GM18870 (cell line): ENCODE results near the gene HRNR.
"Not testable (repeated sequence)": the region's sequence is repeated elsewhere in the genome, so short reads cannot be mapped to it uniquely, and the experiment has no call there.

Experiments
- ATAC-seq: cut with Tn5 transposase; IDR thresholded peaks from one replicate; pipeline ENCODE4 v1.9.1; 2021; ENCODE audit warnings: moderate library complexity; ENCODE audit not compliant: unreplicated experiment

Gene HRNR

DNA sequence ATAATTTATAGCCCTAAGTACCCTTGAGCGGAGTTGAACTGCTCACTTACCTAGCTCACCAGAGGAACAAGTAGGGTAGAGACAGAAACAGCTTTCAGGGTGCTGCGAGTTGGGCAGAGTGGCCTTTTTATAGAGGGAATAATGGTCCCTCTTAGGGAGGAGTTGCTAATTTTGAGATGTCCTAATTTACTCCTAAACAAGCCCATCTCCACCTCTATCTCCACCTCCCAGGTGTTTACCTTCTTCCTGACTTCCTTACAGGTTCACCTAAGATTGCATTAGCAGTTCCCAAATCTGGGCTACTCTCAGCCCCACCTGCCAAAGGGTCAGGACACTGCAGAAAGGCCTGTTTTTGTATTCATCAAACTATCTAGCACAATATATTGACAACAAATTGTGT is at the start of gene HRNR:
HRNR (minus strand) TSS at position 101 of the 400 bp plus-strand sequence. CDS start 940 bp downstream, outside the sequence.
- no peak for ATAC-seq

DNA sequence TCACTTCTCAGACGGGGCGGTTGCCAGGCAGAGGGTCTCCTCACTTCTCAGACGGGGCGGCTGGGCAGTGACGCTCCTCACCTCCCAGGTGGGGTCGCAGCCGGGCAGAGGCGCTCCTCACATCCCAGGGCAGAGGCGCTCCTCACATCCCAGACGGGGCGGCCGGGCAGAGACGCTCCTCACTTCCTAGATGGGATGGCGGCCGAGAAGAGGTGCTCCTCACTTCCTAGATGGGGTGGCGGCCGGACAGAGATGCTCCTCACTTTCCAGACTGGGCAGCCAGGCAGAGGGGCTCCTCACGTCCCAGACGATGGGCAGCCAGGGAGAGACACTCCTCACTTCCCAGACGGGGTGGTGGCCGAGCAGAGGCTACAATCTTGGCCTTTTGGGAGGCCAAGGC is 32.4 kb upstream of the HRNR start:
- not testable (repeated sequence) for ATAC-seq

- no peak for ATAC-seq
Observed at GRCh38 chr1:152252157-152252556, 28.2 kb upstream of the HRNR start.

DNA sequence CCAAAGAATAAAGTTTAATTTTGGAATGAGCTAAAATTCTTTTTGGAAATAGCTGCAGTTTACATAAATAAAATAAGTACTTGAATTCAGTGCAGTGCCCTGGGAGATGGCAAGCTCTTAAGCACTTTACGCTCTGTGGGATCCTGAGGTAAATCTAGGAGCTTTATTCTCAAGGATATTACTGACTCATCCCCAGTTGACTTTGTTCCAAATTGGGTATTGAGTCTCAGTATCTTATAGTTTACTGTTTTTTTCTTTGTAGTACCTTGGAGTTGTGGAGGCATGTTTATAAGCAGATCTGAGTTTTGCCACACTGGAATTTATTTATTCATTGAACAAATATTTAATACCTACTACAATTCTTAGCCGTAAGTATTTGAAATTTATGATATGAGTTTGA is 27.4 kb upstream of the HRNR start:
- no peak for ATAC-seq

- no peak for ATAC-seq
Observed at GRCh38 chr1:152247316-152247715, 23.3 kb upstream of the HRNR start.

DNA sequence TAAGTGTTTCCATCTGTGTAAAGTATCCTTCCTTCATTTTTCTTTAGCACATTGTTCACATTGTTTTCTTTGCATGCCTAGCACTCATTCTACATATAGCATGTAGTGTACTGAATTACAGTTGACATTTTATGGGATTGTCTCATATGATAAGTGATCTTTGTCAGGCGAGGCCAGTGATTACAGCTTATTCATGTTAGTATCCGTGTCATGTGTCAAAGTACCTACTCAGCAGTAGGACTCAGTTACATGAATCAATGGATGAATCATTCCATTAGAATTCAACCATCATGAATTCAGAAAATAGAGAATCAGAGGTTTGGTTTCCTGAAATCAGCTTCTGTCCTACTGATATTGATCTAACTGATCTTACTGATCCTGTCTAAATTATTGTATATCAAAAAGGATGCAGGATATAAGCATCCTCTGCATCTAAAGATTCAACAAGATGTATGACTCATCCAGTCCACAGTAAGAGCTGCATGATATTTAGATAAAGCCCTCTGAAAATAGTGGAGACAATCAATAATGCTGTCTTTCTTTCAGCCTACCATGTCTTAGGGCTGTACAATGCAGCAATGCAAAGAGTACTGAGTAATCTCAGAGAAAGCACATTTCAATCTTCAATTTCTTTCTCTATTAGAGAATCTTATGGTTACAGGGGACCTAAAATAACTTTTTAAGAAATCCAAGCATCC is 20.7 kb upstream of the HRNR start:
- ATAC-seq, result no peak

DNA sequence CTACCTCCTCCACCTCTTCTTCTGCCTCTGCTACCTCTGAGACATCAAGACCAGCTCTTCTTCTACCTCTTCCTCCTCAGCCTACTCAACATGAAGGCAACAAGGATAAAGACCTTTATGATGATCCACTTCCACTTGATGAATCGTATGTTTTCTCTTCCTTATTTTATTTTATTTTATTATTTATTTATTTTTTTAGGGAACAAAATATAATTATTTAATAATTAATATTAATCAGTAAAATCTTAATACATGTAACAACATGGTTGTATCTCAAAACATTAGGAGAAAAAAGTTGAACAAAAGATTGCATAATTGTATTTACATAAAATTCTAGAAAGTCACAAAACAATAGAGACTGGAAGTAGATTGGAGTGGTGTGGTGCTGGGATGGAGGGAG is 13.1 kb upstream of the HRNR start:
- no peak for ATAC-seq

DNA sequence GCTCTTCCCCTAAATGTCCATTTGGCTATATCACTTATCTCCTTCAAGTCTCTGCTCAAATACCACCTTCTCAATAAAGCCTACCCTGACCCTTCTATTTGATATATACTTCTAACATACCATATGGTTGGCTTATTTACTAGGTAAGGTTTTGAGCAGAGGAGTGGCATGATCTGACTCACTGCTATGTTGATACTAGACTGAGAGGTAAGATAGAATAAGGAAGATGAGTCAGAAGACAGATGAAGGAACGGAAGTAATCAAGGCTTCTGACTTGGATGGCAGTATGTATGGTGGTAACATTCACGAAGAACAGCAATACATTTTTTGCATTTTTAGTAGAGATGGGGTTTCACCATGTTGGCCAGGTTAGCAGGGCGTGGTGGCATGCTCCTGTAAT is 4.8 kb upstream of the HRNR start:
- no peak for ATAC-seq

DNA sequence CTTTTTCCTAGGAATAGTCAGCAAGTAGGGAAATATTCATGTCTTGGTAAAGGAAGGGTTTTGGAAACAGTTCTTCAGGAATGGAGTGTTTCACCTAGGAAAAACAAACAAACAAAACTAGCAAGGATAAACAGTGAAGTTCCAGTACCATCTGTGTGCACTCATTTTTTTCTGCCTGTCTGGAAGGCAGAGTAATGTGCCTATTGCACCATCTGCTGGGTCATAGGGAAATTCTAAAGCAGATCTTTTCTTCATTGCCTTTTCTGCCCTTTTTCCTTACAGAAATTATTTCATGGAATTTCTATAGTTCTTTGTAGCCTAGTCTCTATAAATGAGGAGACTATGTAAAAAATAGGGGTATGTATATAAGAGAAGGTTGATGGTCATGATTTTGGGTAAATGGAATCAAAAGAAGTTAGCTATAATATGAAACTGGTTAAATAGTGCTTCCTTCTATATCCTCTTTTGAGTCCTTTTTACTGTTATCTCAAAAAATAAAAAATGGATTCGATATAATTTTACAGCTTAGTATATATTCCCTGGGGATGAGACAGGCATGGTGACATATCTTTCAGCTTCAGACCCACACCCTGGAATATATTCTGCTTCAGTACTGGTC is 3.4 kb upstream of the HRNR start:
- no peak for ATAC-seq

DNA sequence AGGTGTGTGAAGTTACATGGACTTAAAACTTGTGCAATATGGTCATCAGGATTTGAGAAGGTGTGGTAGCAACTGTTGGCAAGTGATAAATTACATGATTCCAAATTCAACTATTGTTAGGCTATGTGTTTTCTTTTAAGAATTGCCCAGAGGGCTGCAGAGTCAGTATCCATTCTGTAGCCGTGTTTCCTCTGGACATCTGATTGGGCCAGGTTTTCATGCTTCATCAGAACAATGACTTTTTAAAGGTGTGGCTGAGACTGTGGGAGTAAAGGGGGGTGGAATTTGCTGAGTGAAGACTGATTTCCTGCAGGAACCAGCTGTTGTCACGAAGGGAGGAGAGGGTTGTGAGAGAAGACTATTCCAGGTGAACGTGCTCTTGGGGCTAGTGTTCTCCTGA is 1.7 kb upstream of the HRNR start:
- ATAC-seq, result no peak

GRCh38 chr1:152220166-152221163 is 3.5 kb downstream of the HRNR start:
- no peak for ATAC-seq

DNA sequence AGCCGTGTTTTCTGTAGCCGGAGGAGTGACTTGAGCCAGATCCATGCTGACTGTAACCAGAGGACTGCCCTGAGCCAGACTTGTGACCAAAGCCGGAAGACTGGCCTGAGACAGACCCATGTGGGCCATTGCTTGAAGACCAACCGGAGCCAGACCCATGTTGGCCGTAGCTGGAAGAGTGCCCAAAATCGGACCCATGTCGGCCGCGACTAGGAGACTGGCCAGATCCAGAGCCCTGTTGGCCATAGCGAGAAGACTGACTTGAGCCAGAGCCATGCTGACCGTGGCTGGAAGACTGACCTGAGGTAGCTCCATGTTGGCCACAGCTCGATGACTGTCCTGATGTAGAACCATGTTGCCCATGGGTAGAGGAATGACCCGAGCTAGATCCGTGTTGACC is 4.6 kb downstream of the HRNR start:
- not testable (repeated sequence) for ATAC-seq

- ATAC-seq, result no peak
Observed at GRCh38 chr1:152218762-152219436, 5.1 kb downstream of the HRNR start.

DNA sequence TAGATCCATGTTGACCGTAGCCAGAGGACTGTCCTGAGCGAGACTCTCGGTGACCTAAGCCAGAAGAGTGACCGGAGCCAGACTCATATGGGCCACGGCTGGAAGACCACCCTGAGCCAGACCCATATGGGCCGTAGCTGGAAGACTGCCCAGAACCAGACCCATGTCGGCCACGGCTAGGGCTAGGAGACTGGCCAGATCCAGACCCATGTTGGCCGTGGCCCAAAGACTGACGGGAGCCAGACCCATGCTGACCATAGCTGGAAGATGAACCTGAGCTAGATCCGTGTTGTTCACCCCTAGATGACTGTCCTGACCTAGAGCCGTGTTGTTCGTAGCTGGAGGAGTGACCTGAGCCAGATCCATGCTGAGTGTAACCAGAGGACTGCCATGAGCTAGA is 8.4 kb downstream of the HRNR start:
- not testable (repeated sequence) for ATAC-seq

GRCh38 chr1:152214911-152215310 is 9.1 kb downstream of the HRNR start:
- ATAC-seq, result not testable (repeated sequence)

DNA sequence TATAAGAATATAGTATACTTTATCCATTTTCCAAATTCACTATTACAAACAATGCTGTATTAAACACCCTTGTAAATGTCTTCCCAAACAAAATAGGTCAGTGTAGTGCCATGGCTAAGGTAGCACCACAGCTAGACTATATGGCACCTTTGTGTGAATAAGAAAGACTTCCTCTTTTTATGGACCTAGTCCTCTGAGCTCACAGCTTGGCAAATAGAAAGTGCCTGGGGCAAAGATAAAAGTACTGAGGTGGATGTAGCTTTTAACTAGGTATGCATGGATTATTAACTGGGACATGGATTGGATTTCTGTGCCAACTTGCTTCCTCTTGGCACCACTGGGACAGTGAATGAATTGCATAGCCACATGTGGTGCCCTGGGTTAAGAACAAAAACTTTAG is 25.0 kb downstream of the HRNR start:
- ATAC-seq, result no peak

GRCh38 chr1:152197361-152197941 is 26.5 kb downstream of the HRNR start:
- ATAC-seq, result no peak

DNA sequence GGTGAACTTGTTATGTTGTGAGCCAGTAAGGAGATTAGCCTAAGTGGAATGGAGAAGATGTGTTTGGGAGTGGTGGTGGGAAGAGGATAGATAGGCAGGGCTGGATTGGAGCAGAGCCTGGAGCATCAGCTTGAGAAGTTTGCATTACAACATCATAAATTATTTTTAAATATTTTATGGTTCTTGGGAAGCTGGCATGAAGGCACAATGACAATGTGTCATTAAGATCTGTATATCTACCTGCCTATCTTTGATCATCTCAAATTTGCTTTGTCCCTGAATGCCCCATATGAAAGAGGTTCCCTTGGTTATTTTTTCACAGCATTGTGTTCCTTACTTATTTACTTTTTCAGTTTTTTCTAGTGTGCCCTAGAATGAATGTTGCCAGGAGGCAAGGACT is 32.3 kb downstream of the HRNR start:
- ATAC-seq, result no peak

DNA sequence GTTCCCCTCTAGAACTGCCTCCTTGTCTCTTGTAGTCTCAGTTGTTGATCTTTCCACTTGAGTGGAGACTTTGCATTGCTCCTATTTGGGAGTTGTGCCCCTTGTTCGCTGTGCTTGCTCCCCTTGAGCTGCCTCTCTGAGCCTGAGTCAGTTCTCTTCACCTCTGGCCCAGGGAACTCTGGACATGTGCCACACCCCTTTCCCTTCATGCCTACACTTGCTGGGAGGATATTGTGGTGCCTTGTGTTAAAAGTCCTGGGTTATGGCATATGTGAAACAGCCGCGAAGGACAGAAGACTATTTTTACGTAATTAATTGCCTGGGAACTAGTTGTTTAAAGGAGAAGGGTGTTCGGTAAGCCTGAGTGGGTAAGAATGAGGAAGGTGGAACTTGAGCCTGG is 32.7 kb downstream of the HRNR start:
- no peak for ATAC-seq

GRCh38 chr1:152190589-152190988 is 33.4 kb downstream of the HRNR start:
- no peak for ATAC-seq
